ENCODE measurements around the gene DCTPP1. TPM values are rescaled to one million over a fixed set of nuclear protein-coding genes. Genes with fewer than 3 reads are reported as not detected.

DCTPP1 gene
- total and polyA plus RNA-seq, 2 of the 13 experiments (the other 11 are each of a cell fraction or from before 2014, with no cell fraction given), result 54.8 to 74.4 TPM

DNA sequence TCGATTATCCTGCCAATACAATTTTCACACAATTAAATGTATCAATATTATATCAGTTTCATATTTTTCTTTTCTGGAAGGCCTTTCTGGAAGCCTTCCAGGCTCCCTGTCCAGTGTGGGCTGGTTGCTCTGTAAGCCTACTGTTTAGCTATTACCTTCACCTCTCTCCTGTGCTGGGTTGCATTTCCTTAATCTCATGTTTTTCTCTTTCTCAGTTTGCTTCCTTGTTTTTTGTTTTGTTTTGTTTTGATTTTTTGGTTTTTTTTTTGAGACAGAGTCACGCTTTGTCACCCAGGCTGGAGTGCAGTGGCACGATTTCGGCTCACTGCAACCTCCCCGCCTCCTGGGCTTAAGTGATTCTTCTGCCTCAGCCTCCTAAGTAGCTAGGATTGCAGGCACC is 9.0 kb upstream of the DCTPP1 start:
- WGBS (ENCODE audit: low lambda C conversion rate), result 88% methylated on average over 5 of the region's 5 CpGs
- TF ChIP-seq, protein P1, sequence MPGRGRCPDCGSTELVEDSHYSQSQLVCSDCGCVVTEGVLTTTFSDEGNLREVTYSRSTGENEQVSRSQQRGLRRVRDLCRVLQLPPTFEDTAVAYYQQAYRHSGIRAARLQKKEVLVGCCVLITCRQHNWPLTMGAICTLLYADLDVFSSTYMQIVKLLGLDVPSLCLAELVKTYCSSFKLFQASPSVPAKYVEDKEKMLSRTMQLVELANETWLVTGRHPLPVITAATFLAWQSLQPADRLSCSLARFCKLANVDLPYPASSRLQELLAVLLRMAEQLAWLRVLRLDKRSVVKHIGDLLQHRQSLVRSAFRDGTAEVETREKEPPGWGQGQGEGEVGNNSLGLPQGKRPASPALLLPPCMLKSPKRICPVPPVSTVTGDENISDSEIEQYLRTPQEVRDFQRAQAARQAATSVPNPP (CRISPR knock-in tag; IDR thresholded peaks at IDR 0.05), result no peak
- TF ChIP-seq ZNF432 (CRISPR knock-in tag; IDR thresholded peaks at IDR 0.05; ENCODE audit: borderline replicate concordance) (no peak), ZNF598 (CRISPR knock-in tag; IDR thresholded peaks at IDR 0.05; ENCODE audit: borderline replicate concordance) (no peak), ZNF629 (CRISPR knock-in tag; conservative IDR thresholded peaks at IDR 0.05) (no peak), NFIB (CRISPR knock-in tag; IDR thresholded peaks at IDR 0.05; ENCODE audit: borderline replicate concordance) (no peak), NCOR1 (IDR thresholded peaks at IDR 0.05; ENCODE audit: borderline replicate concordance, low read length) (no peak), NR2F2 (IDR thresholded peaks at IDR 0.05; ENCODE audit: borderline replicate concordance, low read depth) (no peak), NR2C2 (CRISPR knock-in tag; IDR thresholded peaks at IDR 0.05; ENCODE audit: borderline replicate concordance) (no peak), MTF1 (CRISPR knock-in tag; IDR thresholded peaks at IDR 0.05) (no peak), SCMH1 (CRISPR knock-in tag; IDR thresholded peaks at IDR 0.05; ENCODE audit: borderline replicate concordance) (no peak)
- TF ChIP-seq, protein P2, sequence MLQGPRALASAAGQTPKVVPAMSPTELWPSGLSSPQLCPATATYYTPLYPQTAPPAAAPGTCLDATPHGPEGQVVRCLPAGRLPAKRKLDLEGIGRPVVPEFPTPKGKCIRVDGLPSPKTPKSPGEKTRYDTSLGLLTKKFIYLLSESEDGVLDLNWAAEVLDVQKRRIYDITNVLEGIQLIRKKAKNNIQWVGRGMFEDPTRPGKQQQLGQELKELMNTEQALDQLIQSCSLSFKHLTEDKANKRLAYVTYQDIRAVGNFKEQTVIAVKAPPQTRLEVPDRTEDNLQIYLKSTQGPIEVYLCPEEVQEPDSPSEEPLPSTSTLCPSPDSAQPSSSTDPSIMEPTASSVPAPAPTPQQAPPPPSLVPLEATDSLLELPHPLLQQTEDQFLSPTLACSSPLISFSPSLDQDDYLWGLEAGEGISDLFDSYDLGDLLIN (CRISPR knock-in tag; IDR thresholded peaks at IDR 0.05; ENCODE audit: borderline replicate concordance), result no peak
- TF ChIP-seq, protein P3, sequence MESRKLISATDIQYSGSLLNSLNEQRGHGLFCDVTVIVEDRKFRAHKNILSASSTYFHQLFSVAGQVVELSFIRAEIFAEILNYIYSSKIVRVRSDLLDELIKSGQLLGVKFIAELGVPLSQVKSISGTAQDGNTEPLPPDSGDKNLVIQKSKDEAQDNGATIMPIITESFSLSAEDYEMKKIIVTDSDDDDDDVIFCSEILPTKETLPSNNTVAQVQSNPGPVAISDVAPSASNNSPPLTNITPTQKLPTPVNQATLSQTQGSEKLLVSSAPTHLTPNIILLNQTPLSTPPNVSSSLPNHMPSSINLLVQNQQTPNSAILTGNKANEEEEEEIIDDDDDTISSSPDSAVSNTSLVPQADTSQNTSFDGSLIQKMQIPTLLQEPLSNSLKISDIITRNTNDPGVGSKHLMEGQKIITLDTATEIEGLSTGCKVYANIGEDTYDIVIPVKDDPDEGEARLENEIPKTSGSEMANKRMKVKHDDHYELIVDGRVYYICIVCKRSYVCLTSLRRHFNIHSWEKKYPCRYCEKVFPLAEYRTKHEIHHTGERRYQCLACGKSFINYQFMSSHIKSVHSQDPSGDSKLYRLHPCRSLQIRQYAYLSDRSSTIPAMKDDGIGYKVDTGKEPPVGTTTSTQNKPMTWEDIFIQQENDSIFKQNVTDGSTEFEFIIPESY (CRISPR knock-in tag; IDR thresholded peaks at IDR 0.05), result no peak
- Histone ChIP-seq H3K4me1 (ENCODE audit: insufficient read depth, low read length) (peaks cover 78% of the 10 kb centered on the region), H3K36me3 (replicated peaks in 1 of 2; ENCODE audit: control insufficient read depth in 1 of 2, insufficient read depth in 2 of 2, low read length in 2 of 2) (no peaks in the 10 kb centered on the region), H3K27ac (ENCODE audit: extremely low read length, insufficient read depth, low read length) (no peak overlapping the region), H2AFZ (ENCODE audit: low read length) (no peak overlapping the region), H3K27me3 (ENCODE audit: control insufficient read depth in 1 of 2, insufficient read depth in 2 of 2, low read length in 2 of 2) (peaks cover 0 to 5% of the 10 kb centered on the region in 2 experiments; a peak in 2 of 5 replicates), H3K79me2 (ENCODE audit: insufficient read depth, low read length) (peaks cover 9% of the 10 kb centered on the region), H4K20me1 (ENCODE audit: insufficient read depth, low read length) (peaks cover 9% of the 10 kb centered on the region), H3K4me2 (ENCODE audit: low read depth, low read length) (no peak overlapping the region), H3K4me3 (replicated peaks in 1 of 3; ENCODE audit: insufficient read depth in 1 of 3, low read depth in 2 of 3, low read length in 3 of 3) (no peak overlapping the region), H3K9me3 (ENCODE audit: low read length) (no peaks in the 10 kb centered on the region), H3K9ac (ENCODE audit: insufficient read depth, low read depth, low read length) (no peak overlapping the region)
- no TSS peak for BruUV-seq (replicated peaks)
- ChIA-PET CTCF (ENCODE audit: low intra/inter-chr PET ratio, low total read pairs) (no interaction called here), POLR2A (interaction anchor here (0.7 to 1.5 kb wide), 2 partner anchors 37 to 358 kb away, joined by 3 to 4 read pairs; no protein-coding TSS in a partner anchor)
- in situ Hi-C loops (cut with HindIII; ENCODE audit: extremely low pct_ligation_motif_present, low pct_unique_long_range_greater_than_20kb) (loop anchor here (10.0 kb wide), 1 partner anchor 166 kb away; no protein-coding TSS in a partner anchor), intact Hi-C loops (cut with micrococcal nuclease; ENCODE audit: unreplicated experiment) (no loop called here)
- DNase-seq (ENCODE audit: low spot score), result no peak
- no peak for ATAC-seq
- FAIRE-seq, result no peak

All from HepG2 (cell line).